Measurements from ENCODE around the gene ZSCAN9. TPM values are rescaled to one million over a fixed set of nuclear protein-coding genes. Genes with fewer than 3 reads are reported as not detected.
A peak's percentile ranks its signal among the peaks of the same experiment; 100 is the strongest.

The ZSCAN9 gene
- total RNA-seq, 1 experiment from 2014 or later: 25.8 TPM

GRCh38 chr6:28264834-28265401 lies 39.8 kb downstream of the ZSCAN9 start:
- peaks cover 22% of the 10 kb centered on the region for H3K27me3 Mint-ChIP-seq (ENCODE audit: unreplicated experiment)
- BruUV-seq (replicated peaks): no TSS peak
- no peaks in the 10 kb centered on the region for H3K9me3 Mint-ChIP-seq (ENCODE audit: low read depth, unreplicated experiment)
- H3K4me3 Mint-ChIP-seq (ENCODE audit: low read depth, unreplicated experiment): no peak overlapping the region
- no peaks in the 10 kb centered on the region for H3K36me3 Mint-ChIP-seq (ENCODE audit: insufficient read depth, unreplicated experiment)
- H3K4me1 Mint-ChIP-seq (ENCODE audit: low read depth, unreplicated experiment): no peaks in the 10 kb centered on the region
- no peak overlapping the region for H3K27ac Mint-ChIP-seq (ENCODE audit: unreplicated experiment)
- no peak for DNase-seq
- CTCF ChIA-PET: no interaction called here
- intact Hi-C loops (cut with micrococcal nuclease; ENCODE audit: unreplicated experiment): no loop called here
- TF ChIP-seq CTCF (IDR thresholded peaks at IDR 0.05; ENCODE audit: unreplicated experiment): no peak

DNA sequence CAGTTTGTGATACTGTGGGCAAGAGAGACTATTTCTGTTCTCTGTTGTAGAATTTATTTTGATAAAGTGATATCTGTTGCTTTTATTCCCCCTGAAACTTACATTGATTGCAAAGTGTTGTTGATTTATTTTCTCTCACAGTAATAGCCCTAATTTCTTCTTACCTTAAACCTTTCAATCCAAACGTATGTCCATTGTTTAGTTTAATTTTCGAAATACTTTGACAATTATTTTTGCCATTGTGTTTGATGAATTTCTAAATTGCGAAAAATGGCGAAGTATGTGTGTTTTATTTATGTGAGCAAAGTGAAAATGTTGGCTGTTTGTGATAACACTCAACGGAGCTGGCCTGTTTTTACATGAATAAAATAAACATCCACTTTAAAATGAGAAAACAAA lies 41.5 kb downstream of the ZSCAN9 start:
- Mint-ChIP-seq H3K9me3 (ENCODE audit: low read depth, unreplicated experiment) (no peaks in the 10 kb centered on the region), H3K4me1 (ENCODE audit: low read depth, unreplicated experiment) (no peaks in the 10 kb centered on the region), H3K27ac (ENCODE audit: unreplicated experiment) (no peak overlapping the region), H3K4me3 (ENCODE audit: low read depth, unreplicated experiment) (no peak overlapping the region), H3K27me3 (ENCODE audit: unreplicated experiment) (peaks cover 6% of the 10 kb centered on the region), H3K36me3 (ENCODE audit: insufficient read depth, unreplicated experiment) (no peaks in the 10 kb centered on the region)
- intact Hi-C loops (cut with micrococcal nuclease; ENCODE audit: unreplicated experiment): loop anchor here (2.0 kb wide), 1 partner anchor 90 kb away; no protein-coding TSS in a partner anchor
- no peak for TF ChIP-seq CTCF (IDR thresholded peaks at IDR 0.05; ENCODE audit: unreplicated experiment)
- DNase-seq: no peak
- CTCF ChIA-PET: interaction anchor here (0.5 to 2.9 kb wide), 8 partner anchors 14 to 365 kb away, joined by 3 to 22 read pairs (median 4); partner anchors contain the start of genes PGBD1 and ZKSCAN4
- BruUV-seq (replicated peaks): no TSS peak

DNA sequence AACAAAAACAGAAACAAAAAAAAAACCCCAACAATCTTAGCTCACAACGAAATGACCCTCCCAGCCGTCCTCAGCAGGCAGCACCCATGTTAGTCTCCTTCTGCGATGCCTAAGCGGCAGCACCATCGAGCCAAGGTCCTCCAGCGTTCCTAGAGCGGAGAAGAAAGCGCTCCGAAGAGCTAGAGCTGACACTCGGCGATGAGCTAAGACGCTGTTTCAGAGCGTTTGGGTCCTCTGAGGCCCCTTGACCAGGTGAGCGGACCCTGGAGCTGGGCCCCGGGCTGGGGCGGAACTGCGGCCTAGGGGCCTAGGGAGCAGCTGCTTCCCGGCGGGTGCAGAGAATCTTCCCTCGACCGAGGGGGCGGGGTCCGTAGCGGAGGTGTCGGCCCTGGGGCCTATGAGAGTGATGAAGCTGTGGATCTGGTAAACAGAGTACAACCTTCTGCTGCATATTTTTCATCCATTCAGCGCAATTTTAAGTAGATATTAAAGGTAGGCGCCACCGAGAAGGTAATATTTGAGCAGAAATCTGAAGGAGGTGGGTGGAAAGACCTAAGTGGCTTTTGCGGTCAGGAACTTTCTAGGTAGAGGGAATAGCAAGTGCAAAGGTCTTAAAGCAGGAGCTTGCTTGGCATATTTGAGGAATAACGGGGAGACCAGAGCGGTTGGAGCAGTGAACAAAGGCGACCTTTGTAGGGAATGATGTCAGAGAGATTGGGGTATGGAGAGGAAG lies 42.1 kb downstream of the ZSCAN9 start, which contains the start of gene ZSCAN26:
TSS of gene ZSCAN26 (plus strand) at position 182 of the 733 bp plus-strand sequence. CDS start 4,777 bp downstream, outside the sequence.
- intact Hi-C loops (cut with micrococcal nuclease; ENCODE audit: unreplicated experiment): loop anchor here (1.0 to 2.0 kb wide), 2 partner anchors 15 to 90 kb away; partner anchors contain the start of gene ZKSCAN4
- no TSS peak for BruUV-seq (replicated peaks)

GRCh38 chr6:28267695-28268059 lies 42.6 kb downstream of the ZSCAN9 start:
- H3K36me3 Mint-ChIP-seq (ENCODE audit: insufficient read depth, unreplicated experiment): no peaks in the 10 kb centered on the region

More for the DNA sequence above, 42.1 kb downstream of the ZSCAN9 start, which contains the start of gene ZSCAN26:
- H3K27me3 Mint-ChIP-seq (ENCODE audit: unreplicated experiment): no peaks in the 10 kb centered on the region
- TF ChIP-seq CTCF (IDR thresholded peaks at IDR 0.05; ENCODE audit: unreplicated experiment): no peak
- CTCF ChIA-PET: interaction anchor here (0.5 to 2.9 kb wide), 8 partner anchors 14 to 365 kb away, joined by 3 to 22 read pairs (median 4); partner anchors contain the start of genes PGBD1 and ZKSCAN4
- no peak within 1 kb of the TSS for H3K27ac Mint-ChIP-seq (ENCODE audit: unreplicated experiment)
- H3K4me3 Mint-ChIP-seq (ENCODE audit: low read depth, unreplicated experiment): no peak within 1 kb of the TSS
- H3K4me1 Mint-ChIP-seq (ENCODE audit: low read depth, unreplicated experiment): no peaks in the 10 kb centered on the region
- no peaks in the 10 kb centered on the region for H3K9me3 Mint-ChIP-seq (ENCODE audit: low read depth, unreplicated experiment)
- DNase-seq: peak; percentile 89
- no peaks in the 10 kb centered on the region for H3K36me3 Mint-ChIP-seq (ENCODE audit: insufficient read depth, unreplicated experiment)

More at GRCh38 chr6:28267695-28268059, 42.6 kb downstream of the ZSCAN9 start:
- intact Hi-C loops (cut with micrococcal nuclease; ENCODE audit: unreplicated experiment): loop anchor here (1.0 to 2.0 kb wide), 2 partner anchors 15 to 89 kb away; partner anchors contain the start of gene ZKSCAN4
- H3K9me3 Mint-ChIP-seq (ENCODE audit: low read depth, unreplicated experiment): no peaks in the 10 kb centered on the region
- H3K4me3 Mint-ChIP-seq (ENCODE audit: low read depth, unreplicated experiment): no peak overlapping the region
- CTCF ChIA-PET: interaction anchor here (1.2 to 2.9 kb wide), 4 partner anchors 14 to 88 kb away, joined by 3 to 22 read pairs (median 7); partner anchors contain the start of genes PGBD1 and ZKSCAN4
- H3K27me3 Mint-ChIP-seq (ENCODE audit: unreplicated experiment): no peaks in the 10 kb centered on the region
- DNase-seq: no peak
- H3K4me1 Mint-ChIP-seq (ENCODE audit: low read depth, unreplicated experiment): no peaks in the 10 kb centered on the region
- BruUV-seq (replicated peaks): TSS peak; percentile 63
- no peak for TF ChIP-seq CTCF (IDR thresholded peaks at IDR 0.05; ENCODE audit: unreplicated experiment)
- no peak overlapping the region for H3K27ac Mint-ChIP-seq (ENCODE audit: unreplicated experiment)
